CMK (cell line): ENCODE data around the gene GTF2H2.
"Not testable (repeated sequence)": the region's sequence is repeated elsewhere in the genome, so short reads cannot be mapped to it uniquely, and the experiment has no call there.

Source experiments
- DNase-seq: peaks from one replicate; pipeline ENCODE4 v3.0.0-alpha.2; 2010; ENCODE audit warnings: low read depth

Gene GTF2H2

GRCh38 chr5:71067262-71067928, at the start of gene GTF2H2:
TSS of gene GTF2H2 (minus strand) at chr5:71067676. CDS start at chr5:71062763, 4,913 bp downstream.
- not testable (repeated sequence) for DNase-seq

- DNase-seq = not testable (repeated sequence)
Observed at GRCh38 chr5:71109730-71110275, 42.3 kb upstream of the GTF2H2 start.

- not testable (repeated sequence) for DNase-seq
Observed at GRCh38 chr5:71099996-71100395, 32.5 kb upstream of the GTF2H2 start.

- DNase-seq = not testable (repeated sequence)
Observed at GRCh38 chr5:71097930-71098203, 30.4 kb upstream of the GTF2H2 start.

- not testable (repeated sequence) for DNase-seq
Observed at GRCh38 chr5:71097173-71097929, 29.9 kb upstream of the GTF2H2 start.

GRCh38 chr5:71089773-71090172, 22.3 kb upstream of the GTF2H2 start:
- DNase-seq = not testable (repeated sequence)

GRCh38 chr5:71088754-71089153, 21.3 kb upstream of the GTF2H2 start:
- not testable (repeated sequence) for DNase-seq

GRCh38 chr5:71086145-71086544, 18.7 kb upstream of the GTF2H2 start:
- DNase-seq = not testable (repeated sequence)

- not testable (repeated sequence) for DNase-seq
Observed at GRCh38 chr5:71084280-71085063, 17.0 kb upstream of the GTF2H2 start.

- not testable (repeated sequence) for DNase-seq
Observed at GRCh38 chr5:71082898-71083297, 15.4 kb upstream of the GTF2H2 start.

- not testable (repeated sequence) for DNase-seq
Observed at GRCh38 chr5:71082340-71082739, 14.9 kb upstream of the GTF2H2 start.

GRCh38 chr5:71061322-71061721, 6.2 kb downstream of the GTF2H2 start:
- not testable (repeated sequence) for DNase-seq

- not testable (repeated sequence) for DNase-seq
Observed at GRCh38 chr5:71059426-71059825, 8.1 kb downstream of the GTF2H2 start.

GRCh38 chr5:71044808-71045207, 22.7 kb downstream of the GTF2H2 start:
- DNase-seq = not testable (repeated sequence)

GRCh38 chr5:71044128-71044527, 23.3 kb downstream of the GTF2H2 start:
- DNase-seq = not testable (repeated sequence)

GRCh38 chr5:71031046-71031776, 36.3 kb downstream of the GTF2H2 start:
- not testable (repeated sequence) for DNase-seq

- DNase-seq = not testable (repeated sequence)
Observed at GRCh38 chr5:71025289-71025953, 42.1 kb downstream of the GTF2H2 start, which contains the start of gene NAIP. TSS of gene NAIP (minus strand) at chr5:71025339. CDS start at chr5:71012915, 12,424 bp downstream.

- DNase-seq = not testable (repeated sequence)
Observed at GRCh38 chr5:71020643-71021042, 46.8 kb downstream of the GTF2H2 start.

- not testable (repeated sequence) for DNase-seq
Observed at GRCh38 chr5:71018376-71019005, 49.0 kb downstream of the GTF2H2 start.

- DNase-seq = no peak
Observed at GRCh38 chr5:71014176-71014575, 53.3 kb downstream of the GTF2H2 start.
